GM12891 (cell line): Measurements from ENCODE around the gene COG5.

Experiments used
- POU2F2 ChIP-seq: IDR thresholded peaks from 2 replicates; pipeline ENCODE4 v1.6.1; 2011; ENCODE audit warnings: low read depth, mild to moderate bottlenecking, control low read depth, low read length, moderate library complexity
- TAF1 ChIP-seq: IDR thresholded peaks from 2 replicates; pipeline ENCODE4 v1.6.1; 2011; ENCODE audit warnings: low read depth, low read length, control low read depth

DNA sequence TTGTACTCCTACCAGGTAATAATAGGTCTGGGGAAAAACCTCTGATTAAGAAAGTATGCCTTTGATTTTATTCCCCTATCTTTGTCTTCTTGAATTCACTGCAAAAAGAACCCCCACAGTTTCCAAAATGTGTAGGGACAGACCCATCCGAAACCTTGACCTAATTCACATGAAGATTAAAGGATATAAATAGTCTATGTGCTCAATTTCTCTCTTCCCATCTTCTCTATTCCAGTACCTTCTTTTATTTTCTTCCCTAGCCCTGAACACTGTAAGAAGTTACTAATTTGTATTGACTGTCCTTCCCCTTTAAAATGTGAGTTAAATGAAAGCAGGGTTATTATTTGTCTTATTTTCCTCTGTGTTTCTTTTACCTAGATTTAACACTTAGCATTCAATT lies 259.7 kb downstream of the COG5 start:
- TF ChIP-seq TAF1 (no peak), POU2F2 (no peak)
